Transverse colon (tissue), 4 donors: ENCODE results near the gene CDC45. TPM values are rescaled to one million over a fixed set of nuclear protein-coding genes. Genes with fewer than 3 reads are reported as not detected.

Source experiments
- DNase-seq: peaks from one replicate; pipeline ENCODE4 v3.0.0-alpha.2; 2019
- H3K27ac ChIP-seq, 4 donors: fragments of 200-600 bp; sonication (generic); 2 replicates each; pipeline ENCODE4 v1.5.1; 2016 to 2018; ENCODE audit warnings: inconsistent platforms in 4 of 4
- H3K27me3 ChIP-seq: fragments of 200-600 bp; sonication (generic); 2 replicates; pipeline ENCODE4 v1.5.1; 2017; ENCODE audit warnings: inconsistent platforms
- H3K36me3 ChIP-seq, 4 donors: fragments of 200-600 bp; sonication (generic); 2 replicates each; pipeline ENCODE4 v1.5.1; 2017 to 2019; ENCODE audit warnings: inconsistent platforms in 4 of 4
- H3K4me1 ChIP-seq, 4 donors: fragments of 200-600 bp; sonication (generic); 2 replicates each; pipeline ENCODE4 v1.5.1; 2017 to 2020; ENCODE audit warnings: inconsistent platforms in 4 of 4
- H3K4me3 ChIP-seq, 4 donors: fragments of 200-600 bp; sonication (generic); 1 replicate in 1 of 4; 2 replicates in 3 of 4; pipeline versions ENCODE4 v1.5.1 to v1.6.1; 2017 to 2019; ENCODE audit warnings: inconsistent platforms in 4 of 4
- H3K9me3 ChIP-seq, 2 donors: fragments of 200-600 bp; sonication (generic); 2 replicates each; pipeline ENCODE4 v1.5.1; 2017 to 2019; ENCODE audit warnings: inconsistent platforms in 2 of 2
- EP300 ChIP-seq: sonication (generic); formaldehyde crosslinking; IDR thresholded peaks from one replicate; pipeline ENCODE4 v1.6.1; 2017; ENCODE audit warnings: antibody characterized with exemption, low read depth
- POLR2A ChIP-seq: fragments of 450-650 bp; IDR thresholded peaks from one replicate; pipeline ENCODE4 v1.6.1; 2016; ENCODE audit warnings: antibody characterized with exemption, mild to moderate bottlenecking, moderate library complexity
- POLR2AphosphoS5 ChIP-seq, 3 donors: sonication (generic); formaldehyde crosslinking; IDR thresholded peaks; one replicate each; pipeline ENCODE4 v1.6.1; 2016; ENCODE audit warnings: antibody characterized with exemption in 3 of 3
- WGBS, 2 donors: methylation state at CpG; one replicate each; pipeline ENCODE4 v1.1.5; 2018; ENCODE audit warnings: low coverage in 1 of 2; 5-methylcytosine and 5-hydroxymethylcytosine counted together
- in situ Hi-C, 4 donors: fragments of 200-750 bp; cut with MboI; loops; one replicate each; pipeline versions ENCODE4 v1.15.0 to v1.15.1; 2017; ENCODE audit warnings: low sequenced_read_pairs in 3 of 4, low pct_ligation_motif_present in 1 of 4, low pct_unique_long_range_greater_than_20kb in 1 of 4
- intact Hi-C: fragments of 100-400 bp; cut with DNase I; formaldehyde crosslinking; loops from one replicate; pipeline ENCODE4 v1.15.1; 2023; ENCODE audit warnings: low total_unique reads
- total RNA-seq, 4 donors: library from RNA; depleted of rRNA; stranded (reverse); fragments of >200 nt; gene quantifications; one replicate each; pipeline ENCODE4 v1.1.0, GENCODE V29; 2016
- TF ChIP-seq, protein P1 (sequence below), 5 experiments: fragments of 200-600 bp in 3 of 5; fragments of 450-650 bp in 2 of 5; sonication (generic) in 3 of 5; IDR thresholded peaks; 1 replicate in 2 of 5; 2 replicates in 3 of 5; pipeline ENCODE4 v1.5.1; 2016 to 2017; ENCODE audit warnings: antibody characterized with exemption in 5 of 5, inconsistent platforms in 3 of 5, mild to moderate bottlenecking in 2 of 5, moderate library complexity in 1 of 5

Gene CDC45
- total RNA-seq, 4 donors from 2014 or later: 1.1 to 2.0 (median 1.2) TPM; not detected in 1

DNA sequence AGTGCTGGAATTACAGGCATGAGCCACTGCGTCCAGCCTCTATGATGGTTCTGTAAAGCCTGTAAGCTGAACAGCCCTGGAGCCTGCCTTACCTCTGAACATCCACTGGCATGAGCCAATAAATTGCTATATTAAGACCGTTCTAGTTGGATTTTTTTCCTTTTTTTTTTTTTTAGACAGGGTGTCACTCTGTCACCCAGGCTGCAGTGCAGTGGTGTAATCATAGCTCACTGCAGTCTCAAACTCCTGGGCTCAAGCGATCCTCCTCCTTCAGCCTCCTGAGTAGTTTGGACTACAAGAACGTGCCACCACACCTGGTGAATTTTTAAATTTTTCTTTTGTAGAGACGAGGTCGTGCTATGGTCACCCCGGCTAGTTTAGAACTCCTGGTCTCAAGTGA is 70.7 kb downstream of the CDC45 start:
- DNase-seq: no peak

DNA sequence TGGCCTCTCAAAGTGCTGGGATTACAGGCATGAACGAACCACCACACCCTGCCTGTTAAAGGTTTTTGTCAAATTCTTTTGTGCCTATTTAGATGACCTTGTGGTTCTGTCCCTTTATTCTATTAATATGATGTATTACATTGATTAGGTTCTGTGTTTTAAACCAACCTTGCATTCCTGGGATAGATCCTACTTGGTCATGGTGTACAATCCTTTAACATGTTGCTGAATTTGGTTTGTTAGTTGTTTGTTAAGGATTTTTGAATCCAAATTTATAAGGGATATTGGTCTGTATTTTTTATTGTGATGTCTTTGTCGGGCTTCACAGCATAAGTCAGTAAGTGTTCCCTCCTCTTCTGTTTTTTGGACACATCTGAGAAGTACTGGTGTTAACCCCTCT is 73.5 kb downstream of the CDC45 start:
- WGBS, 2 donors: 72 to 93% methylated on average over 2 of the region's 2 CpGs
- Histone ChIP-seq H3K27me3 (no peaks in the 10 kb centered on the region), H3K9me3 (no peaks in the 10 kb centered on the region), H3K4me3 (no peak overlapping the region), H3K27ac (no peak overlapping the region), H3K36me3 (no peaks in the 10 kb centered on the region), H3K4me1 (no peaks in the 10 kb centered on the region)
- TF ChIP-seq POLR2A (no peak), EP300 (no peak), POLR2AphosphoS5 (IDR thresholded peaks at IDR 0.05) (no peak)
- TF ChIP-seq, protein P1, sequence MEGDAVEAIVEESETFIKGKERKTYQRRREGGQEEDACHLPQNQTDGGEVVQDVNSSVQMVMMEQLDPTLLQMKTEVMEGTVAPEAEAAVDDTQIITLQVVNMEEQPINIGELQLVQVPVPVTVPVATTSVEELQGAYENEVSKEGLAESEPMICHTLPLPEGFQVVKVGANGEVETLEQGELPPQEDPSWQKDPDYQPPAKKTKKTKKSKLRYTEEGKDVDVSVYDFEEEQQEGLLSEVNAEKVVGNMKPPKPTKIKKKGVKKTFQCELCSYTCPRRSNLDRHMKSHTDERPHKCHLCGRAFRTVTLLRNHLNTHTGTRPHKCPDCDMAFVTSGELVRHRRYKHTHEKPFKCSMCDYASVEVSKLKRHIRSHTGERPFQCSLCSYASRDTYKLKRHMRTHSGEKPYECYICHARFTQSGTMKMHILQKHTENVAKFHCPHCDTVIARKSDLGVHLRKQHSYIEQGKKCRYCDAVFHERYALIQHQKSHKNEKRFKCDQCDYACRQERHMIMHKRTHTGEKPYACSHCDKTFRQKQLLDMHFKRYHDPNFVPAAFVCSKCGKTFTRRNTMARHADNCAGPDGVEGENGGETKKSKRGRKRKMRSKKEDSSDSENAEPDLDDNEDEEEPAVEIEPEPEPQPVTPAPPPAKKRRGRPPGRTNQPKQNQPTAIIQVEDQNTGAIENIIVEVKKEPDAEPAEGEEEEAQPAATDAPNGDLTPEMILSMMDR (IDR thresholded peaks at IDR 0.05): no peak
- in situ Hi-C loops (no loop called here), intact Hi-C loops (no loop called here)
- DNase-seq: no peak

More for the DNA sequence above, 70.7 kb downstream of the CDC45 start:
- Histone ChIP-seq H3K9me3 (no peaks in the 10 kb centered on the region), H3K4me3 (no peak overlapping the region), H3K27me3 (no peaks in the 10 kb centered on the region), H3K36me3 (no peaks in the 10 kb centered on the region), H3K4me1 (no peaks in the 10 kb centered on the region), H3K27ac (no peak overlapping the region)
- TF ChIP-seq POLR2A (no peak), POLR2AphosphoS5 (IDR thresholded peaks at IDR 0.05) (no peak), EP300 (no peak)
- TF ChIP-seq, protein P1 (IDR thresholded peaks at IDR 0.05): no peak
- 78 to 81% methylated on average over 2 to 7 of the region's 7 CpGs for WGBS, 2 donors
- intact Hi-C loops (no loop called here), in situ Hi-C loops (no loop called here)

DNA sequence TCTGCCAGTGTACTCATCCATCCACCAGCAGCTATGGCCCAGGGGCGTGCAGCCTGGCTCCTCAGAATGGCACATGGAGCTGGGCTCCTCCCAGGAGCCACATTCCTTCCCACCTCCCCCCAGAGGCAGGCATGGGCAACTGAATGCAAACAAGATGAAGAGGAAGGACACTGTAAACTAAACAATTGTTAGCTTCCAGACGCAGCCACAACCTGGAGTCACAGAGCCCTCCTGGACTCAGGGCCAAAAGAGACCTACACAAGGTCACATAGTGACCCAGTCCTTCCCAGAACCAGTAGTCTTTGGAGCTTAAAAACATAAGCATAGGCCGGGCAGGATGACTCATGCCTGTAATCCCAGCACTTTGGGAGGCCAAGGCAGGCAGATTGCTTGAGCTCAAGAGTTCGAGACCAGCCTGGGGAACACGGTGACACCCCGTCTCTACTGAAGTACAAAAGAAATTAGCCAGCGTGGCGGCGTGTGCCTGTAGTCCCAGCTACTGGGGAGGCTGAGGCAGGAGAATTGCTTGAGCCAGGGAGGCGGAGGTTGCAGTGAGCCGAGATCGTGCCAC is 75.2 kb downstream of the CDC45 start:
- in situ Hi-C loops (no loop called here), intact Hi-C loops (no loop called here)
- no peaks in the 10 kb centered on the region for H3K4me1 ChIP-seq
- no peak overlapping the region for H3K27ac ChIP-seq
- WGBS, 2 donors: 78 to 80% methylated on average over 8 to 12 of the region's 12 CpGs
- TF ChIP-seq EP300 (no peak), POLR2AphosphoS5 (IDR thresholded peaks at IDR 0.05) (no peak), POLR2A (no peak)
- TF ChIP-seq, protein P1 (IDR thresholded peaks at IDR 0.05): no peak
- H3K9me3 ChIP-seq: no peaks in the 10 kb centered on the region
- H3K4me3 ChIP-seq: no peak overlapping the region
- no peak for DNase-seq
- H3K27me3 ChIP-seq: no peaks in the 10 kb centered on the region
- H3K36me3 ChIP-seq: no peaks in the 10 kb centered on the region

DNA sequence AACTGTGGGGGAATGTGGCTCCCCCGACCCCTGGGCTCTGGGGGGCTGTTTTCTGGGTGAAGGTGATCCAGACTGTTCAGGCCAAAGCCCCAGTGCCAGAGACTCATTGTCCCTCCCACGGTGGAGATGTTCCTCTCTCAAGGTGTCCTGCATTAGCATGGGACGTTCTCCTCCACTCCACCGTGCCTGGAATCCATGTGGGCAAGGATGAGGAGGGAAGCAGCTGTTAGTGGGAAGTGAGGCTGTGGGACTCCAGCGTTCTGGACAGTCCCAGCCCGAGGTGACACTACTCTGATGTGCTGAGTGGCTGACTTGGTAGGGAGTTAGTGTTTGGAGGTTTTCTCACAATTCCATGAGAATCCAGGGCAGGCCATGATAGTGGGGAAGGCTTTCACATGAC is 75.9 kb downstream of the CDC45 start:
- Histone ChIP-seq H3K36me3 (no peaks in the 10 kb centered on the region), H3K27me3 (no peaks in the 10 kb centered on the region), H3K27ac (no peak overlapping the region), H3K4me1 (no peaks in the 10 kb centered on the region), H3K4me3 (no peak overlapping the region), H3K9me3 (no peaks in the 10 kb centered on the region)
- intact Hi-C loops (no loop called here), in situ Hi-C loops (no loop called here)
- TF ChIP-seq POLR2A (no peak), EP300 (no peak), POLR2AphosphoS5 (IDR thresholded peaks at IDR 0.05) (no peak)
- TF ChIP-seq, protein P1 (IDR thresholded peaks at IDR 0.05): no peak
- 76% methylated on average over 6 of the region's 6 CpGs; no CpG with 5 or more reads in 1 of the 2 donors for WGBS, 2 donors
- no peak for DNase-seq
